ENCODE data around the gene SEMA4B.
"Not testable (repeated sequence)": the region's sequence is repeated elsewhere in the genome, so short reads cannot be mapped to it uniquely, and the experiment has no call there.

Gene SEMA4B

GRCh38 chr15:90230071-90230494, 29.0 kb downstream of the SEMA4B start:
- DNase-seq = no peak

GRCh38 chr15:90230610-90231009, 29.5 kb downstream of the SEMA4B start:
- DNase-seq = no peak

- DNase-seq = peak; percentile 84
Observed at GRCh38 chr15:90231028-90232017, 30.2 kb downstream of the SEMA4B start.

GRCh38 chr15:90232196-90232595, 31.1 kb downstream of the SEMA4B start:
- no peak for DNase-seq

GRCh38 chr15:90232941-90233386, 31.8 kb downstream of the SEMA4B start:
- DNase-seq = no peak

GRCh38 chr15:90233387-90234095, 32.4 kb downstream of the SEMA4B start, which contains the start of gene CIB1:
CIB1 (minus strand) TSS chr15:90233941; CDS start chr15:90233885, 56 bp downstream.
- peak; percentile 94 for DNase-seq

GRCh38 chr15:90234096-90234988, 33.2 kb downstream of the SEMA4B start, which contains the start of gene GDPGP1:
GDPGP1 (plus strand) TSS chr15:90234209; CDS start chr15:90240909, 6,700 bp downstream.
- no peak for DNase-seq

- no peak for DNase-seq
Observed at GRCh38 chr15:90239371-90239770, 38.2 kb downstream of the SEMA4B start.

GRCh38 chr15:90240856-90241255, 39.7 kb downstream of the SEMA4B start:
- DNase-seq = no peak

GRCh38 chr15:90241343-90242192, 40.4 kb downstream of the SEMA4B start:
- no peak for DNase-seq

- DNase-seq = no peak
Observed at GRCh38 chr15:90243943-90244639, 43.0 kb downstream of the SEMA4B start.

GRCh38 chr15:90248789-90249202, 47.7 kb downstream of the SEMA4B start:
- DNase-seq = no peak

GRCh38 chr15:90249203-90249863, 48.2 kb downstream of the SEMA4B start, which contains the start of gene TTLL13:
TTLL13 (plus strand) TSS chr15:90249556; CDS start chr15:90250631, 1,075 bp downstream.
- peak; percentile 57 for DNase-seq

GRCh38 chr15:90257776-90258175, 56.6 kb downstream of the SEMA4B start:
- DNase-seq = no peak

GRCh38 chr15:90259524-90259923, 58.4 kb downstream of the SEMA4B start:
- DNase-seq = no peak

- not testable (repeated sequence) for DNase-seq
Observed at GRCh38 chr15:90260731-90261130, 59.6 kb downstream of the SEMA4B start.

GRCh38 chr15:90261811-90262210, 60.7 kb downstream of the SEMA4B start:
- no peak for DNase-seq

GRCh38 chr15:90262426-90262825, 61.3 kb downstream of the SEMA4B start:
- DNase-seq = no peak

GRCh38 chr15:90264671-90265070, 63.5 kb downstream of the SEMA4B start:
- DNase-seq = peak; percentile 6
